Activated T-cell treated with anti-CD3 and anti-CD28 coated beads for 1 hour (primary cell): ENCODE data around the gene CRADD.

ENCODE experiments used
- DNase-seq: peaks from one replicate; pipeline ENCODE4 v3.0.0-alpha.2; 2020; ENCODE audit warnings: low read depth

The CRADD gene

DNA sequence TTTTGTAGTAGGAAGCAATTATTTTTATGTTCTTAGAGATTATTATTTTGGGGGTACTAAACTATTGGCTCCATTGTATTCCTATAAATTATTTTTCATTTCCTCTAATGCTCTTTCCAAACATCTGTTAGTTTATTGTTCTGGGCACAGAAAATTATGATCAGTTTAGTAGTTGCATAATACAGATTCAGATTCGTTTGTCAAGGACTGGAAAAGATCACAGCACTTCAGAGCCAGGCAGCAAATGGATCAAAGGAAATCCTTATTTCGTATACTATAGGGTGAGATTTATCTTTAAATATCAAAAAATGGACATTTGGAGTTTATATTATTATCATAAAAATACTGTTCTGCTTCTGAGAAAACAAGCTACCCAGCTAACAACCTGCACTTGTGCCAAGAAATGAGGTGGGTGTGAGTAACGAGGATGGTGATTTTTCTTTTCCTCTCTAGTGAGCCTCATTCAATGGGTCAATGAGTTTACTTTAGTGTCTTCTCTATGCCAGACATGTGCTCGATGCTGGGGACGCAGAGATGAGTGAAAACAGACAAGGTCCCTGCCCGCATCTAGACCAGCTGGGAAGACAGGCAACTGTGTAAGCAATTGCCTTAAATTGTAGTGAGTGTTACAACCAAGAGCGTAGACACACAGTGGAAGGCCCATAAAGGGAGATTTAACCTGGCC is 262.6 kb downstream of the CRADD start:
- no peak for DNase-seq

DNA sequence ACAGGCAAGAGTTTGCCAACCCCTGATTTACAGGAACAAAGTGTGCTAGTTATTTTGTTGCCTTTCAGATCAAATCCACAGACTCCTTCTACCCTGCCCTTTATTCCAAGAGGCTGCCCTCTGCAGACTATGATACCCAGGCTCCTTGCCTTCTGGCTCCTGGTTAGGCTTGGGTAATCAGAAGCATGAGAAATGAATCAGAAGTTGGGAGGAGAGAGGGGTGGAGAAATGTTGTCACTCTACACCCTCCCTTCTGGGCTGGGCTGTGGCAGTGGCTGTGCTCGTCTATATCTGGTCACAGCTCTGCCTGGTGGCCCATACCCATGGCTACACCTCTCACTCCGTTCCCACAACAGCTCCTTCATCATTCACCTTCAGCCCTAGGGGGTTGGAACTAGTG is 266.6 kb downstream of the CRADD start:
- DNase-seq: no peak

DNA sequence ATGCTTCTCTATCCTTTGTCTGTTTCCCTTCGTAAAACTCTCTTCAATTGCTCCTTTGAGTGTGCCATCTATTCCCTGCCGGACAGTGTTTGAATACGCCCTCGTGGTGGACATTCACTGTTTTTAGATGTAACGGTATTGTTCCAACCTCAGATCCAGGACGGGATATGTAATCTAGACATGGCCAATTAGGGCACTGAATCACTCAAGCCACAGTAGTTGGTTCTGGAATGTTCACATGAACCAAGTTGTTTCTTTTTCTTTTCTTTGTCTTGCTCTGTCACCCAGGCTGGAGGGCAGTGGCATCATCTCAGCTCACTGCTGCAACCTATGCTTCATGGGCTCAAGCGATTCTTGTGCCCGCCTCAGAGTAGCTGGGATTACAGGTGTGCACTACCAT is 267.0 kb downstream of the CRADD start:
- no peak for DNase-seq
